NCI-H526 (cell line): Measurements from ENCODE around the gene NSG2.

Experiments
- DNase-seq, 2 experiments: peaks; one replicate each; lab custom pipeline; 2025; lab: John Stamatoyannopoulos, UW

The NSG2 gene

GRCh38 chr5:174151599-174152181, 106.2 kb downstream of the NSG2 start:
- no peak for DNase-seq

GRCh38 chr5:174154559-174154958, 109.1 kb downstream of the NSG2 start:
- DNase-seq = no peak

GRCh38 chr5:174155281-174155680, 109.8 kb downstream of the NSG2 start:
- no peak for DNase-seq

GRCh38 chr5:174155706-174156105, 110.2 kb downstream of the NSG2 start:
- DNase-seq = no peak

- no peak for DNase-seq
Observed at GRCh38 chr5:174157048-174157447, 111.5 kb downstream of the NSG2 start.
